K562 (cell line): Measurements from ENCODE around the gene APP. TPM values are rescaled to one million over a fixed set of nuclear protein-coding genes. Genes with fewer than 3 reads are reported as not detected.

Experiments used
- ATAC-seq: fragments of 200-7000 bp; cut with Tn5 transposase; 3 replicates; pipeline ENCODE4 v1.9.1; 2020; ENCODE audit warnings: moderate library complexity
- BruUV-seq: library from RNA; stranded (reverse); fragments of 400-500 nt; replicated peaks from 2 replicates; lab custom pipeline; 2021; lab: Mats Ljungman, UMichigan
- CTCF ChIA-PET: fragments of 300-600 bp; formaldehyde crosslinking; extraction: SDS; loops from one replicate; lab custom pipeline; 2021; ENCODE audit warnings: low intra/inter-chr PET ratio; lab: Yijun Ruan, JAX
- POLR2A ChIA-PET: fragments of 300-600, 350-650 bp; sonication (Branson Sonifier 250); formaldehyde crosslinking; extraction: SDS; loops from one replicate; lab custom pipeline; 2021; ENCODE audit warnings: antibody characterized with exemption, inconsistent platforms; lab: Yijun Ruan, JAX
- DNase-seq, 4 experiments: peaks; one replicate each; pipeline versions ENCODE4 v3.0.0 to v3.0.0-alpha.2; 2011 to 2018; ENCODE audit warnings: low spot score in 3 of 4, mixed read lengths in 3 of 4; ENCODE audit errors: extremely low read depth in 1 of 4
- FAIRE-seq: peaks from 2 replicates; lab custom pipeline; 2011; peaks lifted over from hg19 to GRCh38; lab: Jason Lieb, UNC
- H2AFZ ChIP-seq: 2 replicates; pipeline ENCODE4 v1.6.0; 2011; ENCODE audit warnings: low read depth, low read length, control low read depth, inconsistent platforms
- H3K27ac ChIP-seq: fragments of 200-600 bp; 3 replicates; pipeline ENCODE4 v1.8.0; 2011; ENCODE audit warnings: low read depth, mild to moderate bottlenecking, control low read depth, inconsistent platforms, low read length, moderate library complexity, mixed read lengths; ENCODE audit errors: extremely low read depth
- H3K27me3 ChIP-seq, 2 experiments: fragments of 300-600 bp in 1 of 2; 2 replicates in 1 of 2; 3 replicates in 1 of 2; pipeline versions ENCODE4 v1.6.0 to v1.8.0; 2011; ENCODE audit warnings: inconsistent platforms in 2 of 2, low read length in 2 of 2, mild to moderate bottlenecking in 1 of 2, mixed read lengths in 1 of 2, moderate library complexity in 1 of 2; ENCODE audit not compliant: control insufficient read depth in 2 of 2, insufficient read depth in 2 of 2
- H3K36me3 ChIP-seq: fragments of 300-600 bp; 3 replicates; pipeline ENCODE4 v1.8.0; 2011; ENCODE audit warnings: mild to moderate bottlenecking, low read length, inconsistent platforms; ENCODE audit not compliant: control insufficient read depth, insufficient read depth
- H3K4me1 ChIP-seq, 2 experiments: fragments of 200-600 bp in 1 of 2; replicated peaks in 1 of 2; 2 replicates in 1 of 2; 3 replicates in 1 of 2; pipeline versions ENCODE4 v1.5.1 to v1.8.0; 2011; ENCODE audit warnings: inconsistent platforms in 2 of 2, low read length in 2 of 2, mild to moderate bottlenecking in 1 of 2, mixed read lengths in 1 of 2, moderate library complexity in 1 of 2; ENCODE audit not compliant: control insufficient read depth in 2 of 2, insufficient read depth in 2 of 2
- H3K4me2 ChIP-seq: 2 replicates; pipeline ENCODE4 v1.6.1; 2011; ENCODE audit warnings: low read length, control low read depth, inconsistent platforms, mixed read lengths; ENCODE audit not compliant: insufficient read depth
- H3K4me3 ChIP-seq: fragments of 200-600 bp; sonication (generic), shearing (Covaris generic); 2 replicates; pipeline ENCODE4 v1.5.1; 2016; ENCODE audit warnings: control low read depth, inconsistent platforms
- H3K79me2 ChIP-seq: fragments of 200-600 bp; 3 replicates; pipeline ENCODE4 v1.8.0; 2011; ENCODE audit warnings: low read length, inconsistent platforms; ENCODE audit not compliant: control insufficient read depth, insufficient read depth
- H3K9ac ChIP-seq, 2 experiments: 2 replicates each; pipeline versions ENCODE4 v1.6.0 to v1.6.1; 2011; ENCODE audit warnings: low read depth in 2 of 2, low read length in 2 of 2, control low read depth in 1 of 2, inconsistent platforms in 1 of 2, mild to moderate bottlenecking in 1 of 2, mixed read lengths in 1 of 2; ENCODE audit not compliant: insufficient read depth in 1 of 2
- H3K9me1 ChIP-seq: one replicate; pipeline ENCODE4 v1.6.0; 2011; ENCODE audit warnings: inconsistent platforms, mild to moderate bottlenecking, low read length, moderate library complexity; ENCODE audit not compliant: control insufficient read depth, insufficient read depth
- H3K9me3 ChIP-seq: replicated peaks from 2 replicates; pipeline ENCODE4 v1.5.1; 2011; ENCODE audit warnings: low read depth, low read length, inconsistent platforms; ENCODE audit not compliant: control insufficient read depth, insufficient read depth
- H4K20me1 ChIP-seq: replicated peaks from 2 replicates; pipeline ENCODE4 v1.6.1; 2011; ENCODE audit warnings: low read length, inconsistent platforms, mixed read lengths; ENCODE audit not compliant: control insufficient read depth, insufficient read depth
- ATF3 ChIP-seq, 2 experiments: fragments of 450-650 bp in 1 of 2; sonication (generic) in 1 of 2; formaldehyde crosslinking in 1 of 2; IDR thresholded peaks in 1 of 2; conservative IDR thresholded peaks in 1 of 2; 2 replicates each; pipeline versions ENCODE4 v1.6.1 to v1.8.1; 2016 to 2023; ENCODE audit warnings: mild to moderate bottlenecking in 2 of 2, moderate library complexity in 2 of 2, inconsistent platforms in 1 of 2, missing genetic modification reagents in 1 of 2
- HDGF ChIP-seq: fragments of 450-650 bp; IDR thresholded peaks from 2 replicates; pipeline ENCODE4 v1.6.1; 2016
- MYC ChIP-seq, 2 experiments: fragments of 250-450 bp in 1 of 2; sonication (Bioruptor Pico) in 1 of 2; IDR thresholded peaks; 2 replicates each; pipeline versions ENCODE4 v1.5.1 to v1.6.1; 2012 to 2021; ENCODE audit warnings: low read depth in 2 of 2, borderline replicate concordance in 1 of 2, improper control_type of control experiment in 1 of 2, low read length in 1 of 2, mild to moderate bottlenecking in 1 of 2, moderate library complexity in 1 of 2
- RNF2 ChIP-seq: sonication (generic); IDR thresholded peaks from 2 replicates; pipeline ENCODE4 v1.6.1; 2016
- SREBF1 ChIP-seq: fragments of 150-350 bp; IDR thresholded peaks from 2 replicates; pipeline ENCODE4 v1.6.1; 2014; ENCODE audit warnings: antibody characterized with exemption, low read depth, low read length, borderline replicate concordance
- TAF1 ChIP-seq: IDR thresholded peaks from 2 replicates; pipeline ENCODE4 v1.6.1; 2011; ENCODE audit warnings: mild to moderate bottlenecking, low read length, moderate library complexity; ENCODE audit not compliant: insufficient read depth, control insufficient read depth, severe bottlenecking; ENCODE audit errors: extremely low read depth
- TEAD1 ChIP-seq, 2 experiments: fragments of 450-650 bp in 1 of 2; sonication (generic) in 1 of 2; formaldehyde crosslinking; IDR thresholded peaks; 2 replicates each; pipeline versions ENCODE4 v1.4.0 to v1.8.0; 2020 to 2022; ENCODE audit warnings: mild to moderate bottlenecking in 2 of 2, missing genetic modification reagents in 1 of 2
- ZFP36 ChIP-seq: fragments of 150-350 bp; IDR thresholded peaks from 2 replicates; pipeline ENCODE4 v1.6.1; 2018; ENCODE audit warnings: low read length, low read depth; ENCODE audit not compliant: partially characterized antibody
- ZNF212 ChIP-seq: fragments of 450-650 bp; formaldehyde crosslinking; IDR thresholded peaks from 2 replicates; pipeline ENCODE4 v1.4.0; 2020; ENCODE audit warnings: mild to moderate bottlenecking
- ZNF232 ChIP-seq: sonication (generic); formaldehyde crosslinking; IDR thresholded peaks from 2 replicates; pipeline ENCODE4 v1.8.0; 2022; ENCODE audit warnings: mild to moderate bottlenecking, missing genetic modification reagents
- ZNF347 ChIP-seq: fragments of 450-650 bp; formaldehyde crosslinking; IDR thresholded peaks from 2 replicates; pipeline ENCODE4 v1.4.0; 2020; ENCODE audit warnings: low read depth, mild to moderate bottlenecking, moderate library complexity
- WGBS: fragments of 100-300 bp; shearing (Covaris generic); methylation state at CpG from one replicate; pipeline ENCODE4 v1.1.6; 2016; ENCODE audit warnings: low coverage, mixed read lengths; ENCODE audit not compliant: insufficient coverage; ENCODE audit errors: missing lambda C conversion rate; 5-methylcytosine and 5-hydroxymethylcytosine counted together
- in situ Hi-C: fragments of 300-500 bp; cut with MboI; formaldehyde crosslinking; loops from 4 replicates; pipeline ENCODE4 v1.15.0; 2018; ENCODE audit warnings: inconsistent platforms, mixed read lengths
- intact Hi-C: fragments of 100-400 bp; cut with micrococcal nuclease; formaldehyde crosslinking; loops from 2 replicates; pipeline ENCODE4 v1.14.2; 2022
- polyA plus RNA-seq, 8 experiments: library from polyadenylated mRNA; depleted of rRNA in 4 of 8; stranded (reverse) in 5 of 8; unstranded in 3 of 8; fragments of >200 nt; fragmentation: Nextera tagmentation in 2 of 8; fragmentation: Illumina TruSeq in 1 of 8; extraction: Ambion mirVana in 2 of 8; extraction: Trizol in 1 of 8; gene quantifications; 2 replicates each; pipeline versions ENCODE4 v1.2.1 to v1.2.3, GENCODE V29; 2011 to 2014; ENCODE audit warnings: inconsistent platforms in 1 of 8, missing spikeins in 1 of 8
- total RNA-seq, 7 experiments: library from RNA; depleted of rRNA in 6 of 7; stranded (reverse); fragments of >200 nt in 6 of 7; fragmentation: Illumina TruSeq in 2 of 7; extraction: Trizol in 2 of 7; gene quantifications; 2 replicates each; pipeline versions ENCODE4 v1.2.1 to v1.2.3, GENCODE V29; 2011 to 2021; ENCODE audit warnings: low replicate concordance in 1 of 7

APP gene
- total and polyA plus RNA-seq, 9 of the 15 experiments (the other 6 are each of a cell fraction or from before 2014, with no cell fraction given): 0.01 to 1.5 (median 0.16) TPM; not detected in 5

GRCh38 chr21:25985990-25986389 lies 184.6 kb downstream of the APP start:
- H3K27me3 ChIP-seq: no peaks in the 10 kb centered on the region
- no peaks in the 10 kb centered on the region for H4K20me1 ChIP-seq
- TF ChIP-seq RNF2: no peak
- TF ChIP-seq ZNF212: no peak
- no peak for TF ChIP-seq TEAD1 (CRISPR knock-in tag; IDR thresholded peaks at IDR 0.05)
- TF ChIP-seq HDGF: no peak
- TF ChIP-seq MYC (IDR thresholded peaks at IDR 0.05; ENCODE audit: low read depth, low read length): no peak
- TF ChIP-seq MYC (CRISPR knock-in tag; IDR thresholded peaks at IDR 0.05; ENCODE audit: borderline replicate concordance, low read depth): no peak
- TF ChIP-seq ZNF232 (CRISPR knock-in tag): no peak
- no peak for TF ChIP-seq ATF3 (IDR thresholded peaks at IDR 0.05)
- TF ChIP-seq ATF3 (CRISPR knock-in tag; conservative IDR thresholded peaks at IDR 0.05): no peak
- TF ChIP-seq SREBF1: no peak
- TF ChIP-seq ZFP36: no peak
- TF ChIP-seq ZNF347: no peak
- TF ChIP-seq TAF1: no peak
- in situ Hi-C loops (no loop called here), intact Hi-C loops (no loop called here)
- no peak for ATAC-seq
- H3K9me1 ChIP-seq: no peaks in the 10 kb centered on the region
- no peak overlapping the region for H2AFZ ChIP-seq
- FAIRE-seq: no peak
- H3K4me2 ChIP-seq: no peak overlapping the region
- H3K9ac ChIP-seq: no peak overlapping the region
- POLR2A ChIA-PET: no interaction called here
- no peaks in the 10 kb centered on the region for H3K79me2 ChIP-seq
- no peaks in the 10 kb centered on the region for H3K4me1 ChIP-seq
- no TSS peak for BruUV-seq
- CTCF ChIA-PET: no interaction called here
- no peak for DNase-seq
- H3K27ac ChIP-seq: no peak overlapping the region
- no peak overlapping the region for H3K4me3 ChIP-seq
- WGBS: 0% methylated on average over 3 of the region's 3 CpGs
- no peaks in the 10 kb centered on the region for H3K9me3 ChIP-seq
- no peaks in the 10 kb centered on the region for H3K36me3 ChIP-seq
